Fibroblast of villous mesenchyme (primary cell): Measurements from ENCODE around the gene SAMD9. TPM values are rescaled to one million over a fixed set of nuclear protein-coding genes. Genes with fewer than 3 reads are reported as not detected.

Experiments used
- DNase-seq: peaks from one replicate; pipeline ENCODE4 v3.0.0-alpha.2; 2010; ENCODE audit warnings: low read depth
- H3K4me3 ChIP-seq: 2 replicates; pipeline ENCODE4 v1.5.1; 2011; ENCODE audit warnings: low read depth, mild to moderate bottlenecking, low read length
- CTCF ChIP-seq: IDR thresholded peaks from 2 replicates; pipeline ENCODE4 v1.5.1; 2012; ENCODE audit warnings: low read depth, mild to moderate bottlenecking, low read length; ENCODE audit not compliant: insufficient read depth
- total RNA-seq: library from RNA; depleted of rRNA; stranded (reverse); fragments of >200 nt; gene quantifications from 2 replicates; pipeline ENCODE4 v1.2.3, GENCODE V29; 2012

Gene SAMD9
- total RNA-seq, 1 donor = 21.2 TPM

GRCh38 chr7:93053949-93054943, 63.5 kb downstream of the SAMD9 start:
- no peak for TF ChIP-seq CTCF
- DNase-seq = no peak
- H3K4me3 ChIP-seq = no peak overlapping the region

- H3K4me3 ChIP-seq = no peak overlapping the region
- no peak for TF ChIP-seq CTCF
- no peak for DNase-seq
These were observed 64.4 kb downstream of the SAMD9 start for GRCh38 chr7:93053209-93053948.

GRCh38 chr7:93051660-93052059, 66.1 kb downstream of the SAMD9 start:
- DNase-seq = no peak
- H3K4me3 ChIP-seq = no peak overlapping the region
- no peak for TF ChIP-seq CTCF

Other genes starting within 250 kb of the SAMD9 start
- gene SAMD9L, start 30.4 kb upstream of the SAMD9 start, total RNA-seq = 18.0 and 40.6 TPM in 2 replicates
- gene HEPACAM2, start 108.5 kb upstream of the SAMD9 start, total RNA-seq = not detected in 2 replicates
- gene VPS50, start 114.4 kb upstream of the SAMD9 start, total RNA-seq = 28.3 and 45.8 TPM in 2 replicates